Esophagus squamous epithelium (tissue), 4 donors: ENCODE data around the gene PCDHB7.
"Not testable (repeated sequence)": the region's sequence is repeated elsewhere in the genome, so short reads cannot be mapped to it uniquely, and the experiment has no call there.

Experiments
- POLR2A ChIP-seq, 4 donors: fragments of 450-650 bp; IDR thresholded peaks; one replicate each; pipeline ENCODE4 v1.6.1; 2017; ENCODE audit warnings: antibody characterized with exemption in 4 of 4, mild to moderate bottlenecking in 4 of 4, moderate library complexity in 3 of 4
- TF ChIP-seq, protein P1 (sequence below), 6 experiments: fragments of 450-650 bp in 4 of 6; fragments of 200-600 bp in 2 of 6; sonication (generic) in 2 of 6; IDR thresholded peaks; one replicate each; pipeline ENCODE4 v1.5.1; 2016 to 2019; ENCODE audit warnings: antibody characterized with exemption in 6 of 6, mild to moderate bottlenecking in 4 of 6, moderate library complexity in 4 of 6

DNA sequence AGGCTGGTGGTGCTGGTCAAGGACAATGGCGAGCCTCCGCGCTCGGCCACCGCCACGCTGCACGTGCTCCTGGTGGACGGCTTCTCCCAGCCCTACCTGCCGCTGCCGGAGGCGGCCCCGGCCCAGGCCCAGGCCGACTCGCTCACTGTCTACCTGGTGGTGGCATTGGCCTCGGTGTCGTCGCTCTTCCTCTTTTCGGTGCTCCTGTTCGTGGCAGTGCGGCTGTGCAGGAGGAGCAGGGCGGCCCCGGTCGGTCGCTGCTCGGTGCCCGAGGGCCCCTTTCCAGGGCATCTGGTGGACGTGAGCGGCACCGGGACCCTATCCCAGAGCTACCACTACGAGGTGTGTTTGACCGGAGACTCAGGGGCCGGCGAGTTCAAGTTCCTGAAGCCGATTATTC is 35.1 kb upstream of the PCDHB7 start:
- TF ChIP-seq POLR2A (IDR thresholded peaks at IDR 0.05): not testable (repeated sequence)
- TF ChIP-seq, protein P1, sequence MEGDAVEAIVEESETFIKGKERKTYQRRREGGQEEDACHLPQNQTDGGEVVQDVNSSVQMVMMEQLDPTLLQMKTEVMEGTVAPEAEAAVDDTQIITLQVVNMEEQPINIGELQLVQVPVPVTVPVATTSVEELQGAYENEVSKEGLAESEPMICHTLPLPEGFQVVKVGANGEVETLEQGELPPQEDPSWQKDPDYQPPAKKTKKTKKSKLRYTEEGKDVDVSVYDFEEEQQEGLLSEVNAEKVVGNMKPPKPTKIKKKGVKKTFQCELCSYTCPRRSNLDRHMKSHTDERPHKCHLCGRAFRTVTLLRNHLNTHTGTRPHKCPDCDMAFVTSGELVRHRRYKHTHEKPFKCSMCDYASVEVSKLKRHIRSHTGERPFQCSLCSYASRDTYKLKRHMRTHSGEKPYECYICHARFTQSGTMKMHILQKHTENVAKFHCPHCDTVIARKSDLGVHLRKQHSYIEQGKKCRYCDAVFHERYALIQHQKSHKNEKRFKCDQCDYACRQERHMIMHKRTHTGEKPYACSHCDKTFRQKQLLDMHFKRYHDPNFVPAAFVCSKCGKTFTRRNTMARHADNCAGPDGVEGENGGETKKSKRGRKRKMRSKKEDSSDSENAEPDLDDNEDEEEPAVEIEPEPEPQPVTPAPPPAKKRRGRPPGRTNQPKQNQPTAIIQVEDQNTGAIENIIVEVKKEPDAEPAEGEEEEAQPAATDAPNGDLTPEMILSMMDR (IDR thresholded peaks at IDR 0.05): not testable (repeated sequence)
